PC-3 (cell line): ENCODE data around the gene STON1. TPM values are rescaled to one million over a fixed set of nuclear protein-coding genes. Genes with fewer than 3 reads are reported as not detected.
A peak's percentile ranks its signal among the peaks of the same experiment; 100 is the strongest.

Experiments used
- ATAC-seq: fragments of 200-7000 bp; cut with Tn5 transposase; 2 replicates; pipeline ENCODE4 v1.9.1; 2020; ENCODE audit warnings: mild to moderate bottlenecking, moderate library complexity
- BruUV-seq: library from RNA; stranded (reverse); fragments of 400-500 nt; replicated peaks from 2 replicates; lab custom pipeline; 2021; lab: Mats Ljungman, UMichigan
- CTCF ChIA-PET: fragments of 300-600 bp; sonication (Branson Sonifier 250); formaldehyde crosslinking; loops from one replicate; lab custom pipeline; 2022; ENCODE audit warnings: antibody characterized with exemption; lab: Charles Lee
- POLR2A ChIA-PET: fragments of 300-600 bp; sonication (Branson Sonifier 250); formaldehyde crosslinking; loops from one replicate; lab custom pipeline; 2022; ENCODE audit warnings: antibody characterized with exemption; ENCODE audit not compliant: unreplicated experiment; lab: Charles Lee
- DNase-seq: peaks from one replicate; pipeline ENCODE4 v3.0.0-alpha.2; 2015
- H2AFZ ChIP-seq: fragments of 300-600 bp; sonication (generic); 2 replicates; pipeline ENCODE4 v1.6.0; 2016; ENCODE audit warnings: antibody characterized with exemption, low read length
- H3F3A ChIP-seq: fragments of 300-600 bp; sonication (generic); one replicate; pipeline ENCODE4 v1.6.0; 2017; ENCODE audit warnings: antibody characterized with exemption, low read length, control low read depth, mild to moderate bottlenecking; ENCODE audit not compliant: unreplicated experiment
- H3K27ac ChIP-seq: fragments of 300-600 bp; sonication (generic); 2 replicates; pipeline ENCODE4 v1.5.1; 2016; ENCODE audit warnings: mild to moderate bottlenecking, low read length
- H3K27me3 ChIP-seq: fragments of 300-600 bp; sonication (generic); 2 replicates; pipeline ENCODE4 v1.6.1; 2016; ENCODE audit warnings: low read length, mixed read lengths
- H3K36me3 ChIP-seq: fragments of 300-600 bp; sonication (generic); 2 replicates; pipeline ENCODE4 v1.6.1; 2016; ENCODE audit warnings: low read depth, mixed run types, low read length, mixed read lengths
- H3K4me1 ChIP-seq: fragments of 300-600 bp; sonication (generic); 2 replicates; pipeline ENCODE4 v1.5.1; 2016; ENCODE audit warnings: low read length; ENCODE audit not compliant: insufficient read depth
- H3K4me2 ChIP-seq: fragments of 300-600 bp; sonication (generic); 2 replicates; pipeline ENCODE4 v1.6.0; 2016; ENCODE audit warnings: low read length
- H3K4me3 ChIP-seq: fragments of 300-600 bp; sonication (generic); 2 replicates; pipeline ENCODE4 v1.5.1; 2016; ENCODE audit warnings: mild to moderate bottlenecking, low read length, mixed read lengths
- H3K79me2 ChIP-seq: fragments of 300-600 bp; sonication (generic); 2 replicates; pipeline ENCODE4 v1.6.1; 2017; ENCODE audit warnings: low read length, mixed read lengths
- H3K9ac ChIP-seq: fragments of 300-600 bp; sonication (generic); 2 replicates; pipeline ENCODE4 v1.6.0; 2016; ENCODE audit warnings: mild to moderate bottlenecking, low read length
- H3K9me2 ChIP-seq: fragments of 300-600 bp; sonication (generic); replicated peaks from 2 replicates; pipeline ENCODE4 v1.6.1; 2016; ENCODE audit warnings: mixed run types, low read length, mixed read lengths
- H3K9me3 ChIP-seq: fragments of 300-600 bp; sonication (generic); 2 replicates; pipeline ENCODE4 v1.6.1; 2016; ENCODE audit warnings: low read length, mixed read lengths
- H4K20me1 ChIP-seq: fragments of 300-600 bp; sonication (generic); 2 replicates; pipeline ENCODE4 v1.6.1; 2016; ENCODE audit warnings: low read length, mixed read lengths
- CTCF ChIP-seq: fragments of 300-600 bp; sonication (generic); conservative IDR thresholded peaks from 2 replicates; pipeline ENCODE4 v1.5.1; 2017; ENCODE audit warnings: antibody characterized with exemption, low read depth, mild to moderate bottlenecking, low read length
- EZH2 ChIP-seq: fragments of 300-600 bp; sonication (generic); IDR thresholded peaks from one replicate; pipeline ENCODE4 v1.6.1; 2017; ENCODE audit warnings: antibody characterized with exemption, mild to moderate bottlenecking, low read length; ENCODE audit not compliant: unreplicated experiment
- EZH2phosphoT487 ChIP-seq: fragments of 300-600 bp; sonication (generic); IDR thresholded peaks from 2 replicates; pipeline ENCODE4 v1.6.1; 2018; ENCODE audit warnings: mild to moderate bottlenecking, antibody characterized with exemption, low read length, borderline replicate concordance
- intact Hi-C: fragments of 100-400 bp; cut with micrococcal nuclease; formaldehyde crosslinking; loops from 2 replicates; pipeline ENCODE4 v1.9.0; 2023
- total RNA-seq: library from RNA; depleted of rRNA; stranded (reverse); fragments of >200 nt; gene quantifications from 2 replicates; pipeline ENCODE4 v1.2.3, GENCODE V29; 2014

STON1 gene
- total RNA-seq, 1 experiment from 2014 or later: 1.2 TPM

- no TSS peak for BruUV-seq
- H3K9me2 ChIP-seq: no peaks in the 10 kb centered on the region
- TF ChIP-seq EZH2: no peak
- no peak for TF ChIP-seq CTCF
- no peak for TF ChIP-seq EZH2phosphoT487
- ATAC-seq (no peak), DNase-seq (no peak)
- H3K4me1 ChIP-seq: peaks cover 14% of the 10 kb centered on the region
- no peaks in the 10 kb centered on the region for H4K20me1 ChIP-seq
- H3K4me2 ChIP-seq: no peak overlapping the region
- H3K9ac ChIP-seq: no peak overlapping the region
- POLR2A ChIA-PET: no interaction called here
- H2AFZ ChIP-seq: no peak overlapping the region
- H3K79me2 ChIP-seq: no peaks in the 10 kb centered on the region
- H3K4me3 ChIP-seq: no peak overlapping the region
- H3K27me3 ChIP-seq: no peaks in the 10 kb centered on the region
- CTCF ChIA-PET: interaction anchor here (0.6 kb wide), 1 partner anchor 56 kb away, joined by 3 read pairs; no protein-coding TSS in a partner anchor
- H3F3A ChIP-seq: no peaks in the 10 kb centered on the region
- no peaks in the 10 kb centered on the region for H3K9me3 ChIP-seq
- intact Hi-C loops: loop anchor here (5.0 kb wide), 1 partner anchor 55 kb away; no protein-coding TSS in a partner anchor
- H3K27ac ChIP-seq: peak overlapping the region; percentile 17; the same call in 1 of the 2 replicates
- H3K36me3 ChIP-seq: no peaks in the 10 kb centered on the region
Observed at GRCh38 chr2:48532174-48532573, 2.2 kb downstream of the STON1 start.

- TF ChIP-seq EZH2 (no peak), EZH2phosphoT487 (no peak), CTCF (no peak)
- CTCF ChIA-PET: interaction anchor here (0.6 kb wide), 1 partner anchor 56 kb away, joined by 3 read pairs; no protein-coding TSS in a partner anchor
- Histone ChIP-seq H3K36me3 (no peaks in the 10 kb centered on the region), H3K4me1 (peaks cover 14% of the 10 kb centered on the region), H2AFZ (no peak overlapping the region), H4K20me1 (no peaks in the 10 kb centered on the region), H3K27me3 (no peaks in the 10 kb centered on the region), H3K9ac (no peak overlapping the region), H3F3A (no peaks in the 10 kb centered on the region), H3K9me2 (no peaks in the 10 kb centered on the region), H3K9me3 (no peaks in the 10 kb centered on the region), H3K4me3 (no peak overlapping the region), H3K27ac (peak overlapping the region; percentile 17; the same call in 1 of the 2 replicates), H3K4me2 (no peak overlapping the region), H3K79me2 (no peaks in the 10 kb centered on the region)
- BruUV-seq: no TSS peak
- POLR2A ChIA-PET: no interaction called here
- DNase-seq (no peak), ATAC-seq (no peak; the same call in 1 of the 2 replicates)
- intact Hi-C loops: loop anchor here (5.0 kb wide), 1 partner anchor 54 kb away; no protein-coding TSS in a partner anchor
Observed at GRCh38 chr2:48532824-48533223, 2.9 kb downstream of the STON1 start.

- Histone ChIP-seq H3K4me3 (no peak overlapping the region), H3K79me2 (no peaks in the 10 kb centered on the region), H3K27ac (no peak overlapping the region), H3K9ac (no peak overlapping the region), H3K9me2 (no peaks in the 10 kb centered on the region), H3F3A (no peaks in the 10 kb centered on the region), H3K36me3 (no peaks in the 10 kb centered on the region), H3K4me1 (peaks cover 14% of the 10 kb centered on the region), H2AFZ (no peak overlapping the region), H3K9me3 (no peaks in the 10 kb centered on the region), H3K27me3 (no peaks in the 10 kb centered on the region), H4K20me1 (no peaks in the 10 kb centered on the region), H3K4me2 (no peak overlapping the region)
- ChIA-PET CTCF (no interaction called here), POLR2A (no interaction called here)
- BruUV-seq: no TSS peak
- no peak for ATAC-seq
- TF ChIP-seq CTCF (no peak), EZH2 (no peak), EZH2phosphoT487 (no peak)
- intact Hi-C loops: loop anchor here (5.0 kb wide), 1 partner anchor 53 kb away; no protein-coding TSS in a partner anchor
- no peak for DNase-seq
Observed at GRCh38 chr2:48534781-48535180, 4.8 kb downstream of the STON1 start.
